Lung (tissue), 16 donors: Measurements from ENCODE around the gene TRIM56. TPM values are rescaled to one million over a fixed set of nuclear protein-coding genes. Genes with fewer than 3 reads are reported as not detected.
"Not testable (repeated sequence)": the region's sequence is repeated elsewhere in the genome, so short reads cannot be mapped to it uniquely, and the experiment has no call there.

Experiments used
- ATAC-seq: fragments of 200-7000 bp; cut with Tn5 transposase; one replicate; pipeline ENCODE4 v1.9.1; 2020; ENCODE audit warnings: moderate number of reproducible peaks; ENCODE audit not compliant: insufficient read depth, low FRiP score
- DNase-seq, 3 donors: peaks; one replicate each; pipeline ENCODE4 v3.0.0-alpha.2; 2013 to 2017
- H3K27ac ChIP-seq, 2 donors: one replicate each; pipeline ENCODE4 v1.5.1; 2013; ENCODE audit warnings: mild to moderate bottlenecking in 2 of 2, moderate library complexity in 2 of 2, control low read depth in 1 of 2, inconsistent platforms in 1 of 2, low read depth in 1 of 2, low read length in 1 of 2
- H3K27me3 ChIP-seq, 3 donors: one replicate each; pipeline ENCODE4 v1.5.1; 2013; ENCODE audit warnings: low read length in 2 of 3; ENCODE audit not compliant: control insufficient read depth in 3 of 3, insufficient read depth in 3 of 3
- H3K36me3 ChIP-seq, 4 donors: one replicate each; pipeline ENCODE4 v1.5.1; 2013; ENCODE audit warnings: low read length in 4 of 4, mild to moderate bottlenecking in 1 of 4, moderate library complexity in 1 of 4; ENCODE audit not compliant: control insufficient read depth in 4 of 4, insufficient read depth in 4 of 4
- H3K4me1 ChIP-seq, 5 donors: one replicate each; pipeline ENCODE4 v1.5.1; 2013; ENCODE audit warnings: low read length in 5 of 5, mild to moderate bottlenecking in 2 of 5, moderate library complexity in 1 of 5; ENCODE audit not compliant: control insufficient read depth in 5 of 5, insufficient read depth in 5 of 5
- H3K4me3 ChIP-seq: one replicate; pipeline ENCODE4 v1.5.1; 2013; ENCODE audit warnings: mild to moderate bottlenecking, control low read depth, moderate library complexity
- H3K9ac ChIP-seq, 2 donors: one replicate each; pipeline ENCODE4 v1.5.1; 2013; ENCODE audit warnings: low read length in 2 of 2, control low read depth in 1 of 2; ENCODE audit not compliant: insufficient read depth in 1 of 2
- H3K9me3 ChIP-seq, 4 donors: one replicate each; pipeline ENCODE4 v1.5.1; 2013; ENCODE audit warnings: low read length in 3 of 4, mild to moderate bottlenecking in 1 of 4, moderate library complexity in 1 of 4; ENCODE audit not compliant: control insufficient read depth in 4 of 4, insufficient read depth in 3 of 4
- WGBS, 2 donors: extraction: QIAGEN DNeasy Blood & Tissue Kit; methylation state at CpG; one replicate each; pipeline ENCODE4 v1.1.7; 2013; 5-methylcytosine and 5-hydroxymethylcytosine counted together
- long read RNA-seq, 5 donors: transcript quantifications; one replicate each; lab custom pipeline, GENCODE V29; 2026
- polyA plus RNA-seq, 2 donors: library from polyadenylated mRNA; stranded (reverse); fragments of 200-250 nt; gene quantifications; one replicate each; pipeline ENCODE4 v1.2.1, GENCODE V29; 2013
- total RNA-seq, 2 donors: library from RNA; depleted of rRNA in 1 of 2; stranded (reverse); fragments of >200 nt in 1 of 2; gene quantifications; one replicate each; pipeline ENCODE4 v1.2.1, GENCODE V29; 2014 to 2021
- TF ChIP-seq, protein P1 (sequence below): IDR thresholded peaks from 2 replicates; pipeline ENCODE4 v1.5.1; 2012; ENCODE audit warnings: mild to moderate bottlenecking; ENCODE audit errors: control extremely low read depth, extremely low read depth
- donor health status: control.
- donor health status: control.
- donor health status: Bipolar disorder and iron deficiency.
- donor health status: healthy.
- donor health status: DM: yes; HTN: yes; CAD: no.

The TRIM56 gene
- total RNA-seq (10 to 100 TPM; 32.6 to 56.6 TPM), polyA plus RNA-seq (10 to 100 TPM; 14.4 to 15.7 TPM)
- long read RNA-seq, donor 1, full-length matches to known transcripts: 7 of 14 reads
- long read RNA-seq, donor 1, partial matches to known transcripts: 7 of 14 reads
- long read RNA-seq, donor 1, other reads (novel, unspliced or antisense): 0 of 14 reads
- long read RNA-seq, donor 2, full-length matches to known transcripts: 3 of 3 reads
- long read RNA-seq, donor 2, partial matches to known transcripts: 0 of 3 reads
- long read RNA-seq, donor 2, other reads (novel, unspliced or antisense): 0 of 3 reads
- long read RNA-seq, donor 3, full-length matches to known transcripts: 2 of 12 reads
- long read RNA-seq, donor 3, partial matches to known transcripts: 10 of 12 reads
- long read RNA-seq, donor 3, other reads (novel, unspliced or antisense): 0 of 12 reads
- long read RNA-seq, donor 4, full-length matches to known transcripts: 3 of 3 reads
- long read RNA-seq, donor 4, partial matches to known transcripts: 0 of 3 reads
- long read RNA-seq, donor 4, other reads (novel, unspliced or antisense): 0 of 3 reads
- long read RNA-seq, donor 5, full-length matches to known transcripts: 9 of 15 reads
- long read RNA-seq, donor 5, partial matches to known transcripts: 6 of 15 reads
- long read RNA-seq, donor 5, other reads (novel, unspliced or antisense): 0 of 15 reads

DNA sequence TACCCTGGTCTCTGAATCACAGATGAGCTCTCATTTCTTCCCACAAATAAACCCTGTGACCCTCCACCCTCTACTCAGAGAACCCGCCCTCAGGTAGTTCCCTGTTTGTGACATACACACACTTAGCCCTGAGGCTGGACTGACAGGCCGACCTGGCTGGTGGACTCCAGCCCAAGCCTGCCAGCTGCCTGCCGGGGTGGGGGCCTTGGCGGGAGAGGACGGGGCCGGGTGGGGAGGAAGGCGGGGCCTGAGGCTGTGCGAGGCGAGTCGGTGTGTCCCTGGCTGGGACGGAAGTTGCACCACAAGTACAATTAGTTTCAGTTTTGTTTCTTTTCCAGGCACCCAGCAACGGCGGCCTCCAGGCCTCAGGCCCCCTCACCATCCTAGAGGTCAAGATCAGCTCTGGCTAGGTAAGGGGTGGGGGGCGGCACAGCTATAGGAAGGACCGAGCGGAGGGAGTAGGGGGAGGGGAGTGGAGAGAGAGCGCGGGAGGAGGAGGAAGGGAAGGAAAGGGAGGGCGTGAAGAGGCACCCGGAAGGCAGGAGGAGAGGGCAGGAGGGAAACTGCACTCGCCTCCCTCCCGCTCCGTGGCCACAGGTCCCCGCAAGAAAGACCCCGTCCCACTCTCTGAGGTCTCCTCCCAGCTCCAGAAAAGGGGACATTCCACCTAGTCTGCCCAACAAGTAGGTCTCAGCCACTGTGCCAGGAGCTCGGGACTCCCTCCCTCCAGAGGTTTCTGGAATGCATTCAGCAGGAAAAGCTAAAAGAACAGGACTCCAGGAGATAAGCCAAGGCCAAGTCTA, at the start of gene TRIM56:
Gene TRIM56, plus strand, starts transcription at position 320 of the 803 bp plus-strand sequence. CDS start 1,832 bp downstream, outside the sequence.
- H3K4me3 ChIP-seq: peak within 1 kb of the TSS; percentile 49
- TF ChIP-seq, protein P1, sequence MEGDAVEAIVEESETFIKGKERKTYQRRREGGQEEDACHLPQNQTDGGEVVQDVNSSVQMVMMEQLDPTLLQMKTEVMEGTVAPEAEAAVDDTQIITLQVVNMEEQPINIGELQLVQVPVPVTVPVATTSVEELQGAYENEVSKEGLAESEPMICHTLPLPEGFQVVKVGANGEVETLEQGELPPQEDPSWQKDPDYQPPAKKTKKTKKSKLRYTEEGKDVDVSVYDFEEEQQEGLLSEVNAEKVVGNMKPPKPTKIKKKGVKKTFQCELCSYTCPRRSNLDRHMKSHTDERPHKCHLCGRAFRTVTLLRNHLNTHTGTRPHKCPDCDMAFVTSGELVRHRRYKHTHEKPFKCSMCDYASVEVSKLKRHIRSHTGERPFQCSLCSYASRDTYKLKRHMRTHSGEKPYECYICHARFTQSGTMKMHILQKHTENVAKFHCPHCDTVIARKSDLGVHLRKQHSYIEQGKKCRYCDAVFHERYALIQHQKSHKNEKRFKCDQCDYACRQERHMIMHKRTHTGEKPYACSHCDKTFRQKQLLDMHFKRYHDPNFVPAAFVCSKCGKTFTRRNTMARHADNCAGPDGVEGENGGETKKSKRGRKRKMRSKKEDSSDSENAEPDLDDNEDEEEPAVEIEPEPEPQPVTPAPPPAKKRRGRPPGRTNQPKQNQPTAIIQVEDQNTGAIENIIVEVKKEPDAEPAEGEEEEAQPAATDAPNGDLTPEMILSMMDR: no peak
- no peaks in the 10 kb centered on the region for H3K9me3 ChIP-seq
- WGBS, 2 donors: 0 to 1% methylated on average over 26 of the region's 26 CpGs
- peak; percentile 87 to 92 (median 89) for DNase-seq
- peaks cover 0 to 35% (median 9%) of the 10 kb centered on the region in 4 donors for H3K36me3 ChIP-seq
- ATAC-seq: peak; percentile 87
- H3K27ac ChIP-seq: peak within 1 kb of the TSS; percentile 86 to 96
- peaks cover 0 to 24% (median 2%) of the 10 kb centered on the region in 5 donors for H3K4me1 ChIP-seq
- H3K27me3 ChIP-seq: no peaks in the 10 kb centered on the region
- H3K9ac ChIP-seq: peak within 1 kb of the TSS; percentile 56 to 96

GRCh38 chr7:101035941-101036340, 49.3 kb upstream of the TRIM56 start:
- Histone ChIP-seq H3K9me3 (peaks cover 0 to 5% (median 0%) of the 10 kb centered on the region in 4 donors), H3K36me3 (no peaks in the 10 kb centered on the region), H3K27me3 (no peaks in the 10 kb centered on the region), H3K27ac (no peak overlapping the region), H3K4me1 (no peaks in the 10 kb centered on the region), H3K4me3 (no peak overlapping the region), H3K9ac (no peak overlapping the region)
- 69 to 85% methylated on average over 4 of the region's 4 CpGs for WGBS, 2 donors
- DNase-seq (no peak), ATAC-seq (no peak)
- TF ChIP-seq, protein P1: no peak

DNA sequence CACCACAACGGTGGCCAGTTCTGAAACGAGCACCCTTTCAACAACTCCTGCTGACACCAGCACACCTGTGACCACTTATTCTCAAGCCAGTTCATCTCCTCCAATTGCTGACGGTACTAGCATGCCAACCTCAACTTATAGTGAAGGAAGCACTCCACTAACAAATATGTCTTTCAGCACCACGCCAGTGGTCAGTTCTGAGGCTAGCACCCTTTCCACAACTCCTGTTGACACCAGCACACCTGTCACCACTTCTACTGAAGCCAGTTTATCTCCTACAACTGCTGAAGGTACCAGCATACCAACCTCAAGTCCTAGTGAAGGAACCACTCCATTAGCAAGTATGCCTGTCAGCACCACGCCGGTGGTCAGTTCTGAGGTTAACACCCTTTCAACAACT, 44.0 kb upstream of the TRIM56 start:
- DNase-seq, H3K4me3 ChIP-seq, H3K27ac ChIP-seq, H3K27me3 ChIP-seq, H3K9ac ChIP-seq, ATAC-seq, H3K4me1 ChIP-seq, H3K36me3 ChIP-seq: not testable (repeated sequence)
- WGBS, 2 donors: 82 to 85% methylated on average over 6 of the region's 6 CpGs
- peaks cover 0 to 25% (median 1%) of the 10 kb centered on the region in 4 donors for H3K9me3 ChIP-seq
